PC-9 (cell line): ENCODE measurements around the gene CSF1R. TPM values are rescaled to one million over a fixed set of nuclear protein-coding genes. Genes with fewer than 3 reads are reported as not detected.

Source experiments
- BruUV-seq: library from RNA; stranded (reverse); fragments of 400-500 nt; replicated peaks from 2 replicates; lab custom pipeline; 2021; lab: Mats Ljungman, UMichigan
- CTCF ChIA-PET: fragments of 300-600 bp; sonication (Branson Sonifier 250); formaldehyde crosslinking; loops from one replicate; lab custom pipeline; 2022; ENCODE audit warnings: antibody characterized with exemption; lab: Charles Lee
- POLR2A ChIA-PET: fragments of 300-600 bp; sonication (Branson Sonifier 250); formaldehyde crosslinking; loops from one replicate; lab custom pipeline; 2022; ENCODE audit warnings: antibody characterized with exemption; ENCODE audit not compliant: unreplicated experiment; lab: Charles Lee
- DNase-seq, 2 experiments: peaks; one replicate each; pipeline versions ENCODE4 v3.0.0 to v3.0.0-alpha.2; 2015 to 2022; ENCODE audit warnings: mixed read lengths in 1 of 2
- H2AFZ ChIP-seq: fragments of 200-600 bp; sonication (generic); 2 replicates; pipeline ENCODE4 v1.8.1; 2017; ENCODE audit warnings: antibody characterized with exemption
- H3F3A ChIP-seq: fragments of 200-600 bp; sonication (generic); 2 replicates; pipeline ENCODE4 v1.8.1; 2017; ENCODE audit warnings: antibody characterized with exemption, mild to moderate bottlenecking, low read depth; ENCODE audit not compliant: insufficient read depth
- H3K27ac ChIP-seq: fragments of 200-600 bp; sonication (generic); 2 replicates; pipeline ENCODE4 v1.6.1; 2016; ENCODE audit warnings: mixed run types
- H3K27me3 ChIP-seq: fragments of 200-600 bp; sonication (generic); 2 replicates; pipeline ENCODE4 v1.6.1; 2016; ENCODE audit warnings: low read depth, mixed run types; ENCODE audit not compliant: insufficient read depth
- H3K36me3 ChIP-seq: fragments of 200-600 bp; sonication (generic); 2 replicates; pipeline ENCODE4 v1.6.1; 2016; ENCODE audit warnings: low read depth, mixed run types
- H3K4me1 ChIP-seq: fragments of 200-600 bp; sonication (generic); replicated peaks from 2 replicates; pipeline ENCODE4 v1.6.1; 2016; ENCODE audit warnings: mixed run types; ENCODE audit not compliant: insufficient read depth
- H3K4me2 ChIP-seq: fragments of 200-600 bp; sonication (generic); 2 replicates; pipeline ENCODE4 v1.6.1; 2017; ENCODE audit warnings: mixed run types
- H3K4me3 ChIP-seq: fragments of 200-600 bp; sonication (generic); 2 replicates; pipeline ENCODE4 v1.6.1; 2016; ENCODE audit warnings: mixed run types
- H3K79me2 ChIP-seq: fragments of 200-600 bp; sonication (generic); 2 replicates; pipeline ENCODE4 v1.6.1; 2017; ENCODE audit warnings: low read depth, mixed run types
- H3K9me2 ChIP-seq: fragments of 200-600 bp; sonication (generic); 2 replicates; pipeline ENCODE4 v1.8.1; 2017; ENCODE audit warnings: mild to moderate bottlenecking; ENCODE audit not compliant: insufficient read depth
- H3K9me3 ChIP-seq: fragments of 200-600 bp; sonication (generic); 2 replicates; pipeline ENCODE4 v1.8.1; 2016; ENCODE audit warnings: low read depth; ENCODE audit not compliant: insufficient read depth
- H4K20me1 ChIP-seq: fragments of 200-600 bp; sonication (generic); 2 replicates; pipeline ENCODE4 v1.8.1; 2017; ENCODE audit not compliant: insufficient read depth
- EZH2 ChIP-seq: fragments of 200-600 bp; sonication (generic); IDR thresholded peaks from 2 replicates; pipeline ENCODE4 v1.8.0; 2017; ENCODE audit warnings: antibody characterized with exemption, low read depth
- intact Hi-C: fragments of 100-400 bp; cut with micrococcal nuclease; formaldehyde crosslinking; loops from one replicate; pipeline ENCODE4 v1.10.0; 2022; ENCODE audit not compliant: unreplicated experiment
- total RNA-seq: library from RNA; stranded (reverse); gene quantifications from 2 replicates; pipeline ENCODE4 v1.2.3, GENCODE V29; 2021
- TF ChIP-seq, protein P1 (sequence below): fragments of 200-600 bp; sonication (generic); conservative IDR thresholded peaks from 2 replicates; pipeline ENCODE4 v1.6.1; 2017; ENCODE audit warnings: mixed run types, antibody characterized with exemption, mild to moderate bottlenecking, moderate library complexity

Gene CSF1R
- total RNA-seq, 1 experiment from 2014 or later: 0.72 TPM

DNA sequence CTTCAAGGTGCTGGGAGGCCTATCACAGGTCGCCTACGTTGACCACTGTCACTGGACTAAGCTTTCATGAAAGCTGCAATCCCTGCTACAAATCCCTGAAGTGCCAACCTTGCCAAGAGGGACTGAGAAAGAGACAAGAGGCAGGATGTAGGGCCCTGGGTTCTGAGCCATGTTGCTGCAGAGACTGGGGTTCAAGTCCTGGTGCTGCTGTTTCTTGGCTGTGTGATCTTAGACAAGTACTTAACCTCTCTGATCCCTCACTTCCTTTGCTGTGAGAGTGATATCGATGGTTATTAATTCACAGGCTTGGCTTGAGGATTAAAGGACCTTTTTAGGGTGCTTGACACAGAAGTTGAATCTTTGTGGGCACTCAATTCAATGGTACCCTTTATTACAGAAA lies 15.5 kb downstream of the CSF1R start:
- DNase-seq: no peak
- Histone ChIP-seq H3K4me3 (no peak overlapping the region), H3K36me3 (no peaks in the 10 kb centered on the region), H3K79me2 (no peaks in the 10 kb centered on the region), H3K9me3 (no peaks in the 10 kb centered on the region), H3K27me3 (peaks cover 15% of the 10 kb centered on the region), H3K27ac (no peak overlapping the region), H4K20me1 (no peaks in the 10 kb centered on the region), H3F3A (no peaks in the 10 kb centered on the region), H2AFZ (no peak overlapping the region), H3K4me1 (peaks cover 6% of the 10 kb centered on the region; the same call in 1 of the 2 replicates), H3K4me2 (no peak overlapping the region), H3K9me2 (no peaks in the 10 kb centered on the region)
- POLR2A ChIA-PET: no interaction called here
- TF ChIP-seq EZH2: no peak
- TF ChIP-seq, protein P1, sequence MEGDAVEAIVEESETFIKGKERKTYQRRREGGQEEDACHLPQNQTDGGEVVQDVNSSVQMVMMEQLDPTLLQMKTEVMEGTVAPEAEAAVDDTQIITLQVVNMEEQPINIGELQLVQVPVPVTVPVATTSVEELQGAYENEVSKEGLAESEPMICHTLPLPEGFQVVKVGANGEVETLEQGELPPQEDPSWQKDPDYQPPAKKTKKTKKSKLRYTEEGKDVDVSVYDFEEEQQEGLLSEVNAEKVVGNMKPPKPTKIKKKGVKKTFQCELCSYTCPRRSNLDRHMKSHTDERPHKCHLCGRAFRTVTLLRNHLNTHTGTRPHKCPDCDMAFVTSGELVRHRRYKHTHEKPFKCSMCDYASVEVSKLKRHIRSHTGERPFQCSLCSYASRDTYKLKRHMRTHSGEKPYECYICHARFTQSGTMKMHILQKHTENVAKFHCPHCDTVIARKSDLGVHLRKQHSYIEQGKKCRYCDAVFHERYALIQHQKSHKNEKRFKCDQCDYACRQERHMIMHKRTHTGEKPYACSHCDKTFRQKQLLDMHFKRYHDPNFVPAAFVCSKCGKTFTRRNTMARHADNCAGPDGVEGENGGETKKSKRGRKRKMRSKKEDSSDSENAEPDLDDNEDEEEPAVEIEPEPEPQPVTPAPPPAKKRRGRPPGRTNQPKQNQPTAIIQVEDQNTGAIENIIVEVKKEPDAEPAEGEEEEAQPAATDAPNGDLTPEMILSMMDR: no peak
- CTCF ChIA-PET: no interaction called here
- no TSS peak for BruUV-seq
- intact Hi-C loops: no loop called here

DNA sequence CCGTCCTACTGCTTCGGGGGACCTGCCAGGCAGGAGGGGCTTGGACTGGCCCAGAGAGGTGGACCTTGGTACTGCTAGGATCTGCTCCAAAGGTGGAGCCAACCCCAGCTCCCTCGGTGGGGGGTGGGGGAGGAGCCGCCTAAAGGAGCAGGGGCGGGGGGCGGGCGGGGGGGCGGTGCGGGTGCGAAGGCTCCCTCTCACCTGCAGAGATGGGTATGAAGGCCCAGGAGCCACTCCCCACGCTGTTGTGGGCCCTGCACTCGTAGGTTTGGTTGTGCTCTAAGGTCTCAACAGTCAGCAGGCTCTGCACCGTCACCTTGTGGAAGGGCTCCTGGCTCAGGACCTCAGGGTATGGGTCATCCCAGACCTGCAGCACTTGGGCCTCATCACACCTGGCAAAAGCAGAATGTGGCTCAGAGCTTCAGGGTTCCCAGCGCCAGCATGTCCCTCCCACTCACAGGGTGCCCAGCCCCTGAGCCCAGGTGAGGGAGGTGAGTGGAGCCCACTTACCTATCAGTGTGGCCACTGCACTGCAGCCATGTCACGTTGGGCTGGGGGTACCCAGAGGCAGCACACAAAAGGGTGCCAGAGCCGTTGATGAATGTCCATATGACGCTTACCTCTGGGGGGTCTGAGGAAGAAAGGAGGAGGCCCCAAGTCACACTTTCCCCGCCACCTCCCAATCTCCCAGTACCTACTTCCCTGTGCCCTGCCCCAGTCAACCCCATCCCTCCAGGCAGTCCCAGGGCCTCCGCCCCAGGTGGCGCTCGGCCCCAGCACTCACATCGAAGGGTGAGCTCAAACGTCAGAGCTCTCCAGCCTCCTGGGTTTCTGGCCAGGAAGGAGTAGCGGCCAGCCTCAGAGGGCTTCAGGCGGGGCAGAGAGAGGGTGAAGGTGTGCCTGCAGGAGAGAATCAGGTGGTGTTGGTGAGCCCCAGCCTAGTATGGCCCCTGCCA lies 16.4 kb downstream of the CSF1R start:
- no peak for TF ChIP-seq EZH2
- TF ChIP-seq, protein P1: no peak
- H3K27me3 ChIP-seq: peaks cover 7% of the 10 kb centered on the region; the same call in 1 of the 2 replicates
- H3K27ac ChIP-seq: no peak overlapping the region
- no peak overlapping the region for H3K4me2 ChIP-seq
- CTCF ChIA-PET: no interaction called here
- H3K9me2 ChIP-seq: no peaks in the 10 kb centered on the region
- H4K20me1 ChIP-seq: no peaks in the 10 kb centered on the region
- no peaks in the 10 kb centered on the region for H3K79me2 ChIP-seq
- H3K4me3 ChIP-seq: no peak overlapping the region
- peaks cover 6% of the 10 kb centered on the region; the same call in 1 of the 2 replicates for H3K4me1 ChIP-seq
- POLR2A ChIA-PET: no interaction called here
- no TSS peak for BruUV-seq
- H2AFZ ChIP-seq: no peak overlapping the region
- intact Hi-C loops: no loop called here
- no peaks in the 10 kb centered on the region for H3F3A ChIP-seq
- peak in 1 of 2 experiments; percentile 35 for DNase-seq
- no peaks in the 10 kb centered on the region for H3K9me3 ChIP-seq
- H3K36me3 ChIP-seq: no peaks in the 10 kb centered on the region

DNA sequence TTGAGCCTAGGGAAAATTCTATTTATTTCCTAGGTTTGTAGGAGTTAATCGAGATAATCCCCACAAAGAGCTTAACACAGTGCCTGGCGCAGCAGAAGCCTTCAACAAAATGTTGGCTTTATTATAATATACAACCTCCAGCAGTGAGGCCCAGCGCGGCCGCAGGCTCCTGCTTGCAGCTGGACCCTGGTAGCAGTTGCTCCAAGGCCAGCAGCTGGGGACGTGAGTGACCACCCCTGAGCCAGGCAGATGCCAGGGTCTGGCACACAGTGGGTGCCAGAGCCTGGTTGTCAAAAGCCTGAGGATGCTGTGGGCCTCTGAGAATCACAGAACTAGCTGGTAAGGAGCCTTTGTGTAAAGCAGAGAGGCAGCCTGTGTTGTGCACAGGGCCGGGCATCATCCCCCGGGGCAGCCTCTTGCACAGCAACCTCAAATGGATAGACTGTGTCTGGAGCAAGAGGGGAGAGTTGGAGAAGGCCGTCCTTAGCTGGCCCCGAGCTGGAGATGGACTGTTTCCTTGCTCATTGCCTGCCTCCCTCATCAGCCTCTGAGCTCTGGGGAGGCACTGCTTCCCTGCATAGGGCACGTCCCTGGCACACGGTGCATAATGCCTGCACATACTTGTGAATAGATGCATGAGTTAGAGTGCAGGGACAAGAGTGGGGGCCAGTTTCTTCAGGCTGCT lies 17.3 kb downstream of the CSF1R start:
- POLR2A ChIA-PET: no interaction called here
- Histone ChIP-seq H3K4me3 (no peak overlapping the region), H3F3A (no peaks in the 10 kb centered on the region), H3K27ac (no peak overlapping the region), H3K36me3 (no peaks in the 10 kb centered on the region), H3K79me2 (no peaks in the 10 kb centered on the region), H4K20me1 (no peaks in the 10 kb centered on the region), H3K9me2 (no peaks in the 10 kb centered on the region), H2AFZ (no peak overlapping the region), H3K27me3 (no peaks in the 10 kb centered on the region), H3K9me3 (no peaks in the 10 kb centered on the region), H3K4me1 (peaks cover 6% of the 10 kb centered on the region; the same call in 1 of the 2 replicates), H3K4me2 (no peak overlapping the region)
- no peak for DNase-seq
- CTCF ChIA-PET: interaction anchor here (0.5 to 0.7 kb wide), 2 partner anchors 47 to 51 kb away, joined by 3 read pairs; no protein-coding TSS in a partner anchor
- intact Hi-C loops: no loop called here
- no TSS peak for BruUV-seq
- TF ChIP-seq, protein P1: no peak
- no peak for TF ChIP-seq EZH2
